ENCODE results near the gene MAPKAPK3. TPM values are rescaled to one million over a fixed set of nuclear protein-coding genes. Genes with fewer than 3 reads are reported as not detected.

MAPKAPK3 gene
- 19.5 TPM for total RNA-seq

- intact Hi-C loops (cut with DNase I): no loop called here
- ATAC-seq (peak; percentile 2), DNase-seq (ENCODE audit: low spot score) (no peak)
Observed at GRCh38 chr3:50617096-50617791, at the start of gene MAPKAPK3. Gene MAPKAPK3 (plus strand): TSS chr3:50617151. CDS start chr3:50617566, 415 bp downstream.

- intact Hi-C loops (cut with DNase I): loop anchor here (5.0 kb wide), 1 partner anchor 1115 kb away; no protein-coding TSS in a partner anchor
- DNase-seq (ENCODE audit: low spot score): peak; percentile 97
- ATAC-seq: peak; percentile 85
Observed at GRCh38 chr3:50567386-50568167, 49.4 kb upstream of the MAPKAPK3 start, which contains the start of gene C3orf18. Gene C3orf18 (minus strand): TSS chr3:50567747. CDS start chr3:50565699, 2,048 bp downstream.

- intact Hi-C loops (cut with DNase I): loop anchor here (5.0 kb wide), 1 partner anchor 1113 kb away; no protein-coding TSS in a partner anchor
Observed at GRCh38 chr3:50568947-50569749, 47.8 kb upstream of the MAPKAPK3 start, which contains the start of gene HEMK1. Gene HEMK1 (plus strand): TSS chr3:50569522. CDS start chr3:50571105, 1,583 bp downstream.

GRCh38 chr3:50570508-50571279 lies 46.3 kb upstream of the MAPKAPK3 start:
- intact Hi-C loops (cut with DNase I): no loop called here
- DNase-seq (ENCODE audit: low spot score) (no peak), ATAC-seq (no peak)

More at GRCh38 chr3:50568947-50569749, 47.8 kb upstream of the MAPKAPK3 start, which contains the start of gene HEMK1:
- peak; percentile 99 for DNase-seq (ENCODE audit: low spot score)
- ATAC-seq: peak; percentile 94

- intact Hi-C loops (cut with DNase I): no loop called here
- no peak for ATAC-seq
- DNase-seq (ENCODE audit: low spot score): no peak
Observed at GRCh38 chr3:50571486-50571885, 45.5 kb upstream of the MAPKAPK3 start.

GRCh38 chr3:50572158-50572557 lies 44.8 kb upstream of the MAPKAPK3 start:
- ATAC-seq (no peak), DNase-seq (ENCODE audit: low spot score) (peak; percentile 85)
- intact Hi-C loops (cut with DNase I): loop anchor here (2.0 kb wide), 1 partner anchor 39 kb away; the partner anchor contains the start of gene CISH

- ATAC-seq (no peak), DNase-seq (ENCODE audit: low spot score) (no peak)
- intact Hi-C loops (cut with DNase I): loop anchor here (2.0 kb wide), 1 partner anchor 38 kb away; the partner anchor contains the start of gene CISH
Observed at GRCh38 chr3:50572801-50573371, 44.1 kb upstream of the MAPKAPK3 start.

- ATAC-seq (no peak), DNase-seq (ENCODE audit: low spot score) (no peak)
- intact Hi-C loops (cut with DNase I): loop anchor here (2.0 kb wide), 1 partner anchor 37 kb away; the partner anchor contains the start of gene CISH
Observed at GRCh38 chr3:50573566-50574443, 43.1 kb upstream of the MAPKAPK3 start.

- DNase-seq (ENCODE audit: low spot score) (no peak), ATAC-seq (no peak)
- intact Hi-C loops (cut with DNase I): no loop called here
Observed at GRCh38 chr3:50574444-50574831, 42.5 kb upstream of the MAPKAPK3 start.

GRCh38 chr3:50575372-50575771 lies 41.6 kb upstream of the MAPKAPK3 start:
- no peak for DNase-seq (ENCODE audit: low spot score)
- intact Hi-C loops (cut with DNase I): no loop called here
- no peak for ATAC-seq

- intact Hi-C loops (cut with DNase I): no loop called here
- ATAC-seq: no peak
- no peak for DNase-seq (ENCODE audit: low spot score)
Observed at GRCh38 chr3:50577348-50577747, 39.6 kb upstream of the MAPKAPK3 start.

- DNase-seq (ENCODE audit: low spot score): no peak
- intact Hi-C loops (cut with DNase I): no loop called here
- no peak for ATAC-seq
Observed at GRCh38 chr3:50580683-50581458, 36.1 kb upstream of the MAPKAPK3 start.

GRCh38 chr3:50581459-50581842 lies 35.5 kb upstream of the MAPKAPK3 start:
- ATAC-seq (peak; percentile 2), DNase-seq (ENCODE audit: low spot score) (no peak)
- intact Hi-C loops (cut with DNase I): no loop called here

GRCh38 chr3:50582083-50582482 lies 34.9 kb upstream of the MAPKAPK3 start:
- intact Hi-C loops (cut with DNase I): no loop called here
- ATAC-seq: no peak
- DNase-seq (ENCODE audit: low spot score): no peak

GRCh38 chr3:50583897-50584296 lies 33.1 kb upstream of the MAPKAPK3 start:
- DNase-seq (ENCODE audit: low spot score) (peak; percentile 76), ATAC-seq (peak; percentile 73)
- intact Hi-C loops (cut with DNase I): no loop called here

GRCh38 chr3:50584391-50584790 lies 32.6 kb upstream of the MAPKAPK3 start:
- intact Hi-C loops (cut with DNase I): no loop called here
- ATAC-seq: no peak
- no peak for DNase-seq (ENCODE audit: low spot score)
